Stimulated activated CD4-positive, alpha-beta T cell treated with anti-CD3 and anti-CD28 coated beads, Interleukin-1b, Interleukin-23, amount 100 ng/mL, for 1 hour (primary cell): ENCODE results near the gene AP5M1.
"Not testable (repeated sequence)": the region's sequence is repeated elsewhere in the genome, so short reads cannot be mapped to it uniquely, and the experiment has no call there.

Source experiments
- DNase-seq, 2 donors: peaks; one replicate each; pipeline ENCODE4 v3.0.0-alpha.2; 2020; ENCODE audit warnings: low read depth in 2 of 2

The AP5M1 gene

DNA sequence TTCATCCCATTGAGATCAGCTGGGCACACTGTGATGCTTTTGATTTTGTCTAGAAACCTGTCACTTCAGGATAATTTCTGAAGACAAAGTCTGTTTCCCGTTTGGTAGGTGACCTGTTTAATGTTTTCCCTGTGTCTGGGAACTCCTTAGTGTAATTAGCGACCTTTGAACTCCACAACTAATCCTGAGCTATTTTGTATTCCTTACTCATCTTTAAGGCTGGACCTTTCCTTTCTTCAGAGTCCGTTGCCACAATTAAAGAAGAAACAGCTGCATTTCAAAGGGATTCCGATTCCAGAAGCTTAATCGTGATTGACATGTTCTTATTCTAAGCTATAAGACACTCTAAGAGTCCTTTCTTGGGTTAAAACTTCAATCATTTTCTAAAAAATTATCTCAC is 22.0 kb downstream of the AP5M1 start:
- DNase-seq = no peak

DNA sequence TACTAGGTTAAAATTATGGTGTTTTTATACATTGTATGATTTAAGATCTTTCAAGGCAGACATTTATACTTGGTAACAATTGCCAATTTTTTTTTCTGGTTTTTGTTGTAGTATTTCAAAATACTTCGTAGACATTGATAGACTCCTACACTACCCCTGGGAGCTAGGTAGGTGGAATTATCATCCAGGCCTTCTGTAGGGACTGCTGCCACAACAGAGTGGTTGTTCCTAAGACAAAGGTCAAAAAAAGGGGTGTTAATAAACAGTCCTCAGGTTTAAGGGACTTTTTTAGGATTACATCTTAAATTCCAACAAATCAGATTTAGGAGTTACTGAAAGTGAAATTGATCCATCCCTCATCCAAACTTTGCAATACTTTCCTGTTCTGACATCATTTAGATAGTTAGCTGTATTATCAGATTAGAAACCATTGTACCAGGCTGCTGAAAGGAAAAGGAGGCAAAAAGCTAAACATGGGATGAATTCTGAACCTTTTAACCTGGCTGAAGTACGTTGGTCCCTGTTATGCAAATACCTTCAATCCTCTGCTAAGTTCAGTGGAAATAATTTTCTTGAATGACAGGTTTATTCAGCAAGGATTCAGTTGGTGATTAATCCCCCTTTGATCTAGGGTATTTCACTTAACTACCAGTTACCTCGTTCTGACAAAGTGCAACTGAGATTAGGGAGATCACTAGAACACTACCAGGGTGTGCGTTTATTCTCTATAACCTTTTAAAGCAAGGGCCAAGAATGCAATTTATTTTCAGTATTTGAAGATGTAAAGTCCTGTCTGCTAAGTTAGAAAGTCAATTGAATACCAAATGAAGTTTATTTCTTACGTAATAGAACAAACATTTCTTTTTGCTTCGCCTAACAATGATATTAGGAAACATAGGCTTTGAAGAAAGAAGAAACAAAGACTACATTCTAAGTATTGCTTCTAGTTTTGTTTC is 23.2 kb downstream of the AP5M1 start:
- DNase-seq = no peak

DNA sequence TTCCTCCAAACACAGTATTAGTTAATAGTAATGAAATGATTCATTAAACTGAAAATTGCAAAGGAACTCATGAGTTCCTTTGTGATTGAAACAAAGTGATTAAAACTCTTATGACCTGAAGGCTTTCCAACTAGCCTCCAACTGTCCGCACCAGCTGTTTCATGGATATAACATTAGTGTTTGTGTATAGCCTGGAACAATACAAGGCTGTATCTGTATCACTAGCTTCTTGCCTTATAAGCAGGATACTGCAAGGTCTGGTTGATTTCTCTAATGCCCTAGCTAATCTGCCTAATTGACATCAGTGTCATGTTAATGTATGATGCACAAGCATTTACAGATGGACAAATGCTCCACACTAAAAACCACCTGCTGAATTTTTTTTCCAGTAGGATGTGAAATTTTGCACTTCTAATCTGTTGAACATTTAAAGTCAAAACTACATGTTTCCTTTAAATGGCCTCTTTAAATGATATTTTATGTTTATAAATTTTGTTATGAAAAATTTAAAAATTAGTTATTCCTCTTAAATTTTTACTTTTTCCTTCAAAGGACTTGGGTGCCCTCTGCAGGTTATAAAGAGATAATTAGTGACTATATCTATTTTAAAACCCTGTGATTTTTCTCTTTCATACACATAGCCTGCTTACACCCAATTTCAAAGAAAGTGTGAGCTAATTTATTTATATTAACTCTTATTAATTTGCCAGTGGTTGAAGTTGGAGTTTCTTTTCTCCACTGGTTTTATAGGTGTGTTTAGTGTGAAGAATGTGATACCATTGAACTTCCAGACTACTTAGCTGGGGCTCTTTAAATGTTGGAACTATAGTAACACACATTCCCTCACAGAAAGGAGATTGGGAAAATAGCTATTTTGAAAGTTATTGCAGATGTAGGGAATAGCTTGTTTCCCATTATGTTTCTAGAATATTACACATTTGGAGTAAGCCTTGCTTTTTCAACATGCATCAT is 25.4 kb downstream of the AP5M1 start:
- no peak for DNase-seq

GRCh38 chr14:57295239-57295638 is 26.5 kb downstream of the AP5M1 start:
- DNase-seq = no peak

DNA sequence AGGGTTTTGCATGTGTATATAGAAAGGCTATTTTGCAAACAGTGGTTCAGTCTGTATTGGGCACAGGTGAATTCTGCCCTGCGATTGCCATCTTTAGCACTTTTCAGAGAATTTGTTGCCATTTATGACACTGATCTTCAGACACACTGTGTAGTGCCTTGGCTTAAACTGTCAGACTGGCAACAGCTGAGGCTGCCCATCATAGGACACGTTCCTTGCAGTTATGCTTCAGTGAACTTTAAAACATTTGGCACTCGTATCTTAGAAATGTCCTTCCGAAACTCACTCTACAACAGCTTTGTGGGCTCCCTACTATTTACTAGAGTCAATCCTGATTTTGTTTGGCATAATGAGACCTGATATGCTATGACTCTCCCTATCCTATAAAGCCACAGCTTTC is 29.1 kb downstream of the AP5M1 start:
- no peak for DNase-seq

- DNase-seq = no peak
Measured at GRCh38 chr14:57299511-57299910, 30.7 kb downstream of the AP5M1 start.

DNA sequence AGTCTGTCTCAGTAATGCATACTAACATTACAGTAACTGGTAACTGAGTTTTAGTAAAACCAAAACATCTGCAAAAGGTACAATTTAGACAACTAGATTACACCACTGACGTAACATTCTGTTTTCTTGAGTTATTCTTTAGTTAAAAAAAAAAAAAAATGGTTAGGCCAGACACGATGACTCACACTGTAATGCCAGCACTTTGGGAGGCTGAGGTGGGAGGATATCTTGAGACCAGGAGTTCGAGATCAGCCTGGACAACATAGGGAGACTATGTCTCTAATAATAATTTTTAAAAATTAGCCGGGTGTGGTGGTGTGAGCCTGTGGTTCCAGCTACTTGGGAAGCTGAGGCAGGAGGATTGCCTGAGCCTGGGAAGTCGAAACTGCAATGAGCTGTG is 34.1 kb downstream of the AP5M1 start:
- no peak for DNase-seq

DNA sequence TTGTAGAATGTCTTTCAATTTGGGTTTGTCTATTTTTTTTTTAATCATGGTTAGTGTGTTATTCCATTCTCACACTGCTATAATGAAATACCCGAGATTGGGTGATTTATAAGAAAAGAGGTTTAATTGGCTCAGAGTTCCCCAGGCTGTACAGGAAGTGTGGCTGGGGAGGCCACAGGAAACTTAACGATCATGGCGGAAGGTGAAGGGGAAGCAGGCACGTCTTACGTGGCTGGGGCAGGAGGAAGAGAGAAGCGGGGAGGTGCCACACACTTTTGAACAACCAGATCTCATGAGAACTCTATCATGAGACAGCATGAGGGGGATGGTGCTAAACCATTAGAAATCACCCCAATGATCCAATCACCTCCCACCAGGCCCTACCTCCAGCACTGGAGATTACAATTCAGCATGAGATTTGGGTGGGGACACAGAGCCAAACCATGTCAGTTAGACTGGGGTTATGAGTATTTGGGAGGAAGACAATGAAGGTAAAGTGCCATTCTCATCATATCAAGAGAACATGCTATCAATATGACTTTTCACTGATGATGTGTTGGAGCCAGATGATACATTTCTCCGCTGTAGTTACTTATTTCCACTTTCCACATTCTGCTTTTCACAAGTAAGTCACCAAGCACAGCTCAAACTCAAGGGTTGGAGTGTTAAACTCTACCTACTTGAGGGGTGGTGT is 45.8 kb downstream of the AP5M1 start:
- no peak for DNase-seq

GRCh38 chr14:57317248-57317833 is 48.6 kb downstream of the AP5M1 start:
- DNase-seq = peak; percentile 42 to 45

- DNase-seq = no peak
Measured at GRCh38 chr14:57319636-57320192, 50.9 kb downstream of the AP5M1 start.

- no peak for DNase-seq
Measured at GRCh38 chr14:57323721-57324120, 55.0 kb downstream of the AP5M1 start.

GRCh38 chr14:57326253-57326652 is 57.5 kb downstream of the AP5M1 start:
- no peak for DNase-seq

GRCh38 chr14:57329833-57330232 is 61.1 kb downstream of the AP5M1 start:
- no peak for DNase-seq

GRCh38 chr14:57332475-57332874 is 63.7 kb downstream of the AP5M1 start:
- not testable (repeated sequence) for DNase-seq

- not testable (repeated sequence) for DNase-seq
Measured at GRCh38 chr14:57333726-57334125, 65.0 kb downstream of the AP5M1 start.

DNA sequence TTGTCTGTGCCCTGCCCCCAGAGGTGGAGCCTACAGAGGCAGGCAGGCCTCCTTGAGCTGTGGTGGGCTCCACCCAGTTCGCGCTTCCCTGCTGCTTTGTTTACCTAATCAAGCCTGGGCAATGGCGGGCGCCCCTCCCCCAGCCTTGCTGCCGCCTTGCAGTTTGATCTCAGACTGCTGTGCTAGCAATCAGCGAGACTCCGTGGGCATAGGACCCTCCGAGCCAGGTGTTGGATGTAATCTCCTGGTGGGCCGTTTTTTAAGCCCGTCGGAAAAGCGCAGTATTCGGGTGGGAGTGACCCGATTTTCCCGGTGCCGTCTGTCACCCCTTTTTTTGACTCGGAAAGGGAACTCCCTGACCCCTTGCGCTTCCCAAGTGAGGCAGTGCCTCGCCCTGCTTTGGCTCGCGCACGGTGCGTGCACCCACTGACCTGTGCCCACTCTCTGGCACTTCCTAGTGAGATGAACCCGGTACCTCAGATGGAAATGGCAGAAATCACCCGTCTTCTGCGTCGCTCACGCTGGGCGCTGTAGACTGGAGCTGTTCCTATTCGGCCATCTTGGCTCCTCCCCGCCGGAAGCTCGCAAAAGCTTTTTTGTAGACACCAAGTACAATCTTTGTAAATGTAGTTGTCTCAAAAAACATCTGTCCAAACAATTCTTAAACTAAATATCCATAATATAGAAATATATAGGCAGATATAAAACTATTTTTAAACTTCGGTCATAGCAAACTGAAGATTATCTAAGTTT is 75.0 kb downstream of the AP5M1 start:
- not testable (repeated sequence) for DNase-seq

DNA sequence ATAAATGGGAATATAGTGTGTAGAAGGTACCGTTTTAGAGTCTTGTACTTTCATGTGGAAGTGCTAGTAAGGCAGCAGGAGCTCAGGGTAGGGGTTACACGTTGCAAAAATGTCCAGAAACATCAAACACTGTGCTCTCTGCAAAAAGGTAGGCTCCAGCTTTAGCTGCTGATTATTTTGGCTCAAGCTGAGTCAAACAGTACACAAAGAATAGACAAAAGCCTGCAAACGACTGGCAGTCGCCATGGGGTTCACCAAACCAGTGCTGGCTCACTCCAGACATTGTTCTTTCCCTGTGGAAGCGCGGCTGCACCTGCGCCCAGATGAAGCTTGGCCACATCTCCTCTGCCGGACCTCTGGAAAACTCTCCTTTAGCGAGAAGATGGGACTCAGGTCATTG is 76.3 kb downstream of the AP5M1 start:
- no peak for DNase-seq

DNA sequence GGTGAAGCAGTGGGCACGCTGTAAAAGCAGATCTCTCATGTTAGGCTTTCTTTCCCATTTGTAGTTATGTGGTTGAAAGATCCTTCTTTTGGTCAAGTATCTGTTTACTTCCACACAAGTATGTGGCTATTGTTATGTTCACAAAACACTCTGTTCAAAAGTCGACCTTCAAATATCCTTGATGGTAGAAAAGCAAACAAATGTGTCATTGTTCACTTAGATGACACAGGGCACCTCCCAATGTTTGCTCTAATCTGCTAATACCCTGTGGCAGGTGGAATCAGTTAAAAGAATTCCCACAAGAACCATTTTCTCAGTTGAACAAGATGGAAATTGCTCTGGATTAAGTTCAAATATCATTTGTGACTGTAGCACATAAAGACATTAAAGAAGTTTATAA is 78.0 kb downstream of the AP5M1 start:
- no peak for DNase-seq
